ENCODE measurements around the gene MRPL11. TPM values are rescaled to one million over a fixed set of nuclear protein-coding genes. Genes with fewer than 3 reads are reported as not detected.

The MRPL11 gene
- total and polyA plus RNA-seq, 4 donors = 27.6 to 54.5 (median 36.8) TPM

GRCh38 chr11:66429983-66430602, 8.6 kb downstream of the MRPL11 start:
- ATAC-seq (ENCODE audit: low FRiP score) (peak; percentile 85), DNase-seq (peak; percentile 86 to 93)
- intact Hi-C loops (cut with DNase I) = loop anchor here (1.0 kb wide), 1 partner anchor 22 kb away; no protein-coding TSS in a partner anchor
- H3K9me3 ChIP-seq (ENCODE audit: control insufficient read depth, low read length) = no peaks in the 10 kb centered on the region
- H3K4me3 ChIP-seq (ENCODE audit: low read length in 2 of 2) = no peak overlapping the region
- H3K27ac ChIP-seq (ENCODE audit: low read depth in 1 of 2, low read length in 2 of 2) = no peak overlapping the region
- H3K27me3 ChIP-seq (ENCODE audit: control insufficient read depth in 1 of 2, insufficient read depth in 2 of 2, low read length in 1 of 2) = no peaks in the 10 kb centered on the region
- 23 to 24% methylated on average over 9 of the region's 9 CpGs for WGBS, 2 donors
- H3K4me1 ChIP-seq (ENCODE audit: control insufficient read depth in 1 of 2, insufficient read depth in 2 of 2, low read length in 2 of 2) = no peaks in the 10 kb centered on the region
- H3K36me3 ChIP-seq (ENCODE audit: control insufficient read depth in 1 of 2, insufficient read depth in 2 of 2, low read length in 1 of 2) = peaks cover 1 to 2% of the 10 kb centered on the region in 2 donors

DNA sequence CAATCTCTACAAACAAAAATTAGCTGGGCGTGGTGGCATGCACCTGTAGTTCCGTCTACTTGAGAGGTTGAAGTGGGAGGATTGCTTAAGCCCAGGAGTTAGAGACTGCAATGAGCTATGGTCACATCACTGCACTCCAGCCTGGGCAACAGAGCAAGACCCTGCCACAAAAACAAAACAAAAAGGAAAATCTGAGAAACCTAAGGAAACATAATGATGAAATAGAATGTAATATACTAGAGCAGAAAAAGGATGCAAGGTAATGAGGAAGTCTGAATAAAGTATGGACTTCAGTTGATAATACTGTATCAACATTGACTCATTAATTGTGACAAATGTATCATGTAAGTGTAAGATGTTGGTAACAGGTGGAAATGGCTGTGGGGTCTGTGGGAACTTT, 9.7 kb downstream of the MRPL11 start:
- intact Hi-C loops (cut with DNase I) = no loop called here
- no peak for ATAC-seq (ENCODE audit: low FRiP score)
- no peaks in the 10 kb centered on the region for H3K4me1 ChIP-seq (ENCODE audit: control insufficient read depth in 1 of 2, insufficient read depth in 2 of 2, low read length in 2 of 2)
- no peak for DNase-seq
- H3K9me3 ChIP-seq (ENCODE audit: control insufficient read depth, low read length) = no peaks in the 10 kb centered on the region
- H3K27me3 ChIP-seq (ENCODE audit: control insufficient read depth in 1 of 2, insufficient read depth in 2 of 2, low read length in 1 of 2) = no peaks in the 10 kb centered on the region
- no peak overlapping the region for H3K27ac ChIP-seq (ENCODE audit: low read depth in 1 of 2, low read length in 2 of 2)
- H3K4me3 ChIP-seq (ENCODE audit: low read length in 2 of 2) = no peak overlapping the region
- 89 to 96% methylated on average over 2 of the region's 2 CpGs for WGBS, 2 donors
- peaks cover 2% of the 10 kb centered on the region in 2 donors for H3K36me3 ChIP-seq (ENCODE audit: control insufficient read depth in 1 of 2, insufficient read depth in 2 of 2, low read length in 1 of 2)

DNA sequence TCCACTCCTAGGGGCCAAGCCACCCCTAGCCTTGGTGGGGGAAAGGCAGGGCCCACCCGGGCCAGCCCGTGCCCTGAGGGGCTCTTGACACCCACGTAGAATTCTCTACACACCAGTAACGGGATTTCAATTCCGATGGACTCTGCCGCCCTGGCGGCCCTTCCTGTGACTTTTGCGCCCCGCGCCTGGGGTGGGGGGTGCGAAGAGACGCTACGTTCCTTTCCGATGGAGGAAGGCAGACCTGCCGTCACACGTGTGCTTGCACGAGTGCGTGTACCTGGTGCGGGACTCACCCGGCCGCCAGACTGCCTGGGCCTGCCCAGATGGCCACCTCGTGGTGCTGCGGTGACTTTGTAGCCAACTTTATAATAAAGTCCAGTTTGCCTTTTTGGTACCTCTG, 12.3 kb downstream of the MRPL11 start:
- Histone ChIP-seq H3K27me3 (ENCODE audit: control insufficient read depth in 1 of 2, insufficient read depth in 2 of 2, low read length in 1 of 2) (no peaks in the 10 kb centered on the region), H3K27ac (ENCODE audit: low read depth in 1 of 2, low read length in 2 of 2) (no peak overlapping the region), H3K9me3 (ENCODE audit: control insufficient read depth, low read length) (no peaks in the 10 kb centered on the region), H3K4me3 (ENCODE audit: low read length in 2 of 2) (no peak overlapping the region), H3K36me3 (ENCODE audit: control insufficient read depth in 1 of 2, insufficient read depth in 2 of 2, low read length in 1 of 2) (peaks cover 2% of the 10 kb centered on the region in 2 donors), H3K4me1 (ENCODE audit: control insufficient read depth in 1 of 2, insufficient read depth in 2 of 2, low read length in 2 of 2) (no peaks in the 10 kb centered on the region)
- no peak for DNase-seq
- intact Hi-C loops (cut with DNase I) = no loop called here
- ATAC-seq (ENCODE audit: low FRiP score) = no peak
- 77 to 78% methylated on average over 23 of the region's 23 CpGs for WGBS, 2 donors

DNA sequence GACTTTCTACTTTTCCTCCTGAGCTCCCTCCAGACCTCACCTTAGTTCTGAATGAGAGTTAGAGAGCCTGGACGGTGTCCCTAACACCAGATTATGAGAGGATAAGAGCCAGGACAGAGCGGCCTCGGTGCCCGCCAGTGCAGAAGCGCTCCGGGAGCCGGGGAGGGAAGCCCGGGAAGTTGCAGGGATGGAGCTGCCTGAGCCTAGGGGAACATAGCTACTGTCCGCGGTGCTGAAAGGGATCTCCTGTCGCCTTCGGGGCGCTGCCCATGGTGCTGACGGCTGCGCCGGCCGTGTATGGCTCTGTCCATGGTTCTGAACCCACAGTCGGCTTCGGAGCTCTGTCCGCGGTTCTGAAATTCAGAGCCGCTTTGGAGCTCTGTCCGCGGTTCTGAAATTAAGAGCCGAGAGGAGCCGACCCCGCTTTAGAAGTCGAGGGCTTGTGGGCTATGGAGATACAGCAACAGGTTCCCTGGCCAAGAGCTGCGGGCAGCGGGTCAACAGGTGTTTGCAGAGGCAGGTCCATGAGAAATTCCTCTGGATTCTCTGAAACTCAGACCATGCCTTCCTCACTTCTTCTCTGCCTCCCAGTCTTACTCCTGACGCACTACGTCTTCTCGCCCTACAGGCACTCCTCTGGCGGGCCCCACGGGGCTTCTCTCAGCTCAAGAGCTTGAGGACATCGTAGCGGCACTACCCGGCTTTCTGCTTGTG, 17.0 kb downstream of the MRPL11 start:
- H3K27me3 ChIP-seq (ENCODE audit: control insufficient read depth in 1 of 2, insufficient read depth in 2 of 2, low read length in 1 of 2) = no peaks in the 10 kb centered on the region
- ATAC-seq (ENCODE audit: low FRiP score) (peak; percentile 97), DNase-seq (peak; percentile 93 to 97)
- H3K36me3 ChIP-seq (ENCODE audit: control insufficient read depth in 1 of 2, insufficient read depth in 2 of 2, low read length in 1 of 2) = peaks cover 2% of the 10 kb centered on the region in 2 donors
- H3K9me3 ChIP-seq (ENCODE audit: control insufficient read depth, low read length) = no peaks in the 10 kb centered on the region
- H3K4me1 ChIP-seq (ENCODE audit: control insufficient read depth in 1 of 2, insufficient read depth in 2 of 2, low read length in 2 of 2) = peaks cover 3 to 9% of the 10 kb centered on the region in 2 donors
- no peak overlapping the region for H3K27ac ChIP-seq (ENCODE audit: low read depth in 1 of 2, low read length in 2 of 2)
- no peak overlapping the region for H3K4me3 ChIP-seq (ENCODE audit: low read length in 2 of 2)
- intact Hi-C loops (cut with DNase I) = no loop called here
- WGBS, 2 donors = 12 to 13% methylated on average over 38 of the region's 38 CpGs

DNA sequence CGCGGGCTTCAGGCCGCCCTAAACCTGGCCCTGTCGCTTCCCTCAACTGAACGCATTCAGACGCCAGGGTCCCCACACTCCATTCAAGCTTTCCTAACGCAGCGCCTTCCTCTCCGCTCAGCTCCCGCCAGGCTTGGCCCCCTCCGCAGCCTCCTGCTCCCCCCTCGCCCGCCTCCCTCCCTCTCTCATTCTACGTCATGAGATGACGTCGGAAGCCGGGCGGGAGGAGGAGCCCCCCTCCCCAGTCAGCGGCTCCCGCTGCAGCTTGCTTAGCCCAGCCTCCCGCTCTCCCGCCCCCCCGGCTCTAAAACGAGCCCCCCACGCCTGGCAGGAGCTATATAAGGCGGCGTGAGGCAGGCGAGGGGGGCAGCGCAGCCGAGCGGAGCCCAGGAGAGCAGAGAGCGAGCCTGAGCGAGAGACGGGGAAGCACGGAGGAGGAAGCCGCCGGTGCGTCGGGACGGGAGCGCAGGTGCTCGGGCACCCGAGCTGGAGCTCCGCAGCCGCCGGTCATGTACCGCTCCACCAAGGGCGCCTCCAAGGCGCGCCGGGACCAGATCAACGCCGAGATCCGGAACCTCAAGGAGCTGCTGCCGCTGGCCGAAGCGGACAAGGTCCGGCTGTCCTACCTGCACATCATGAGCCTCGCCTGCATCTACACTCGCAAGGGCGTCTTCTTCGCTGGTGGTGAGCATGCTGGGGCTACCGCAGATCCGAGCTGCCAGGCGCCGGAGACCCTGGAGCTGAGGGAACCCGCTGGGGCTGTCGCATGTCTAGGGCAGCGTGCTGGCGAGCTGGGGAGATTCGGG, 17.8 kb downstream of the MRPL11 start, which contains the start of gene NPAS4:
NPAS4 (plus strand) TSS at position 365 of the 806 bp plus-strand sequence; CDS start at position 510, 145 bp downstream.
- ATAC-seq (ENCODE audit: low FRiP score) = no peak
- no peak within 1 kb of the TSS for H3K4me3 ChIP-seq (ENCODE audit: low read length in 2 of 2)

DNA sequence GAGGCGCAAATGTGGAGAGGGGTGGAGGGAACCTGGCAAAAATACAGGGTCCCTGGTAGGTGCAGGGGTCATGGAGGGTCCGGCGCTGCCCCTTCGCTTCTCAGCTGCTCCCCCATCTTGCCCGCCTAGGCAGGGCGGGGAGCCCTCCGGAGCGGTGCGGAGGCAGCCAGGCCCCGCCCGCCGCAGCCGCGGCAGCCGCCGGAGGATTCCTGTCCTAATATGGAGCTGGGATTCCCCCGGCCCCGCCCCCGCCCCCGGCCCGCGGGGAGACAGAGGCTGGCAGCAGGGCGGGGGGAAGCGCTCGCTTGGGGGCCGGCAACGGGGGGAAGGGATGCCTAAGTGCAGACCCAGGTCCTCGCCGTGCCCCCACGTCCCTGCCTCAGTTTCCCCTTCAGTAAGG, 18.8 kb downstream of the MRPL11 start:
- DNase-seq = peak in 1 of 2 donors; percentile 80
- WGBS, 2 donors = 3% methylated on average over 15 to 30 of the region's 30 CpGs
- H3K4me3 ChIP-seq (ENCODE audit: low read length in 2 of 2) = no peak overlapping the region

More for the DNA sequence above, 17.8 kb downstream of the MRPL11 start, which contains the start of gene NPAS4:
- H3K27ac ChIP-seq (ENCODE audit: low read depth in 1 of 2, low read length in 2 of 2) = no peak within 1 kb of the TSS
- H3K4me1 ChIP-seq (ENCODE audit: control insufficient read depth in 1 of 2, insufficient read depth in 2 of 2, low read length in 2 of 2) = peaks cover 3 to 9% of the 10 kb centered on the region in 2 donors
- peaks cover 2% of the 10 kb centered on the region in 2 donors for H3K36me3 ChIP-seq (ENCODE audit: control insufficient read depth in 1 of 2, insufficient read depth in 2 of 2, low read length in 1 of 2)
- no peaks in the 10 kb centered on the region for H3K27me3 ChIP-seq (ENCODE audit: control insufficient read depth in 1 of 2, insufficient read depth in 2 of 2, low read length in 1 of 2)
- no peak for DNase-seq
- intact Hi-C loops (cut with DNase I) = no loop called here
- H3K9me3 ChIP-seq (ENCODE audit: control insufficient read depth, low read length) = no peaks in the 10 kb centered on the region
- 6 to 7% methylated on average over 70 to 71 of the region's 71 CpGs for WGBS, 2 donors

GRCh38 chr11:66418986-66419308, 19.7 kb downstream of the MRPL11 start:
- peaks cover 0 to 1% of the 10 kb centered on the region in 2 donors for H3K36me3 ChIP-seq (ENCODE audit: control insufficient read depth in 1 of 2, insufficient read depth in 2 of 2, low read length in 1 of 2)
- H3K4me1 ChIP-seq (ENCODE audit: control insufficient read depth in 1 of 2, insufficient read depth in 2 of 2, low read length in 2 of 2) = peaks cover 3 to 9% of the 10 kb centered on the region in 2 donors
- ATAC-seq (ENCODE audit: low FRiP score) (no peak), DNase-seq (no peak)
- no peak overlapping the region for H3K27ac ChIP-seq (ENCODE audit: low read depth in 1 of 2, low read length in 2 of 2)
- no peaks in the 10 kb centered on the region for H3K9me3 ChIP-seq (ENCODE audit: control insufficient read depth, low read length)
- 55 to 65% methylated on average over 3 of the region's 3 CpGs for WGBS, 2 donors
- H3K4me3 ChIP-seq (ENCODE audit: low read length in 2 of 2) = no peak overlapping the region
- H3K27me3 ChIP-seq (ENCODE audit: control insufficient read depth in 1 of 2, insufficient read depth in 2 of 2, low read length in 1 of 2) = no peaks in the 10 kb centered on the region
- intact Hi-C loops (cut with DNase I) = no loop called here

More for the DNA sequence above, 18.8 kb downstream of the MRPL11 start:
- no peaks in the 10 kb centered on the region for H3K9me3 ChIP-seq (ENCODE audit: control insufficient read depth, low read length)
- no peak overlapping the region for H3K27ac ChIP-seq (ENCODE audit: low read depth in 1 of 2, low read length in 2 of 2)
- peaks cover 3 to 9% of the 10 kb centered on the region in 2 donors for H3K4me1 ChIP-seq (ENCODE audit: control insufficient read depth in 1 of 2, insufficient read depth in 2 of 2, low read length in 2 of 2)
- intact Hi-C loops (cut with DNase I) = no loop called here
- H3K36me3 ChIP-seq (ENCODE audit: control insufficient read depth in 1 of 2, insufficient read depth in 2 of 2, low read length in 1 of 2) = peaks cover 0 to 2% of the 10 kb centered on the region in 2 donors
- no peak for ATAC-seq (ENCODE audit: low FRiP score)
- H3K27me3 ChIP-seq (ENCODE audit: control insufficient read depth in 1 of 2, insufficient read depth in 2 of 2, low read length in 1 of 2) = no peaks in the 10 kb centered on the region

DNA sequence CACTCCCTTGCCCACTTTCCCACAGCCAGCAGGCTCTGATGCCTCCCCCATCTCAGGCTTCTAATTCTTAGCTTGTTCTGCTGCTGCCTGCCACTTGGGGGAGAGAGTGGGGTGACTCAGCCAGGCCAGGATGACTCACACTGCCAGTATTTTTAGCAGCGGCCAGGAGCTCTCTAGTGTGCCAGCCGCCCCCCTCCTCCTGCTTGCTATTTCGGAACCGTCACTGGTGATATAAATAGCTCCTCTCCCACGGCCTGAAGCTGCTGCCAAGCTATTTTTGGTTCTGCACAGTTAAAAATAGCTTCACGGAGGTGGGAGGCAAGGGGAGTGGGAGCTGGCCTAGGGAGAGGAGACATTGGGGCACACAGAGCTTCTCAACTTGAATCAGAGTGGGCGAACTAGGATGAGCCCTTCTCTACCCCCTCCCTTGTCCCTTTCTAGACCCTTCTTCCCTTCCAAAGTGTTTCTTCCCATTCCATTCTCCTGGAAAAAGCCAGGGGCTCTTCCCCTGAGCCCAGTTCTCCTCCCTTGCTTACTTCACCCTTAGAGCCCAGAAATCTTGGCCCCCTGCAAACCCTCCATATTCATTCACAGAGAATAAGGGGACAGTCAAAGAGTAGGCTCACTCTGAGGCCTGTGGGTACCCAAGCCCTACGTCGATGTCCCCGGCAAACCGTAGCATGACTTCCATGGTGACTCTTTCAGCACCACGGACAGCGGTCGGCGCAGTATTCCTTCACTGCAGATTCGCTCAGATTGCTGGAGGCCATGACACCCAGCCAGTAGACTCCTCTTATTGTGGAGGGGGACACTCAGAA, 20.3 kb downstream of the MRPL11 start:
- H3K27ac ChIP-seq (ENCODE audit: low read depth in 1 of 2, low read length in 2 of 2) = no peak overlapping the region
- peak; percentile 91 to 94 for DNase-seq

More for the DNA sequence above, 20.3 kb downstream of the MRPL11 start:
- Histone ChIP-seq H3K36me3 (ENCODE audit: control insufficient read depth in 1 of 2, insufficient read depth in 2 of 2, low read length in 1 of 2) (no peaks in the 10 kb centered on the region), H3K4me1 (ENCODE audit: control insufficient read depth in 1 of 2, insufficient read depth in 2 of 2, low read length in 2 of 2) (peaks cover 3 to 9% of the 10 kb centered on the region in 2 donors), H3K9me3 (ENCODE audit: control insufficient read depth, low read length) (no peaks in the 10 kb centered on the region), H3K27me3 (ENCODE audit: control insufficient read depth in 1 of 2, insufficient read depth in 2 of 2, low read length in 1 of 2) (no peaks in the 10 kb centered on the region), H3K4me3 (ENCODE audit: low read length in 2 of 2) (no peak overlapping the region)
- ATAC-seq (ENCODE audit: low FRiP score) = peak; percentile 84
- WGBS, 2 donors = 2% methylated on average over 16 of the region's 16 CpGs
- intact Hi-C loops (cut with DNase I) = no loop called here
